CD14-positive monocyte (primary cell): Measurements from ENCODE around the gene SCAP. TPM values are rescaled to one million over a fixed set of nuclear protein-coding genes. Genes with fewer than 3 reads are reported as not detected.
A peak's percentile ranks its signal among the peaks of the same experiment; 100 is the strongest.
"Not testable (repeated sequence)": the region's sequence is repeated elsewhere in the genome, so short reads cannot be mapped to it uniquely, and the experiment has no call there.

Experiments used
- DNase-seq, 3 donors: peaks; one replicate each; pipeline ENCODE4 v3.0.0-alpha.2; 2011 to 2022
- H2AFZ ChIP-seq: 2 replicates; pipeline ENCODE4 v1.6.0; 2012; ENCODE audit warnings: mild to moderate bottlenecking, low read depth, low read length, inconsistent platforms; ENCODE audit not compliant: insufficient read depth, poor library complexity, severe bottlenecking
- H3K27ac ChIP-seq, 2 donors: 1 replicate in 1 of 2; 2 replicates in 1 of 2; pipeline ENCODE4 v1.5.1; 2012 to 2013; ENCODE audit warnings: low read length in 2 of 2, control low read depth in 1 of 2, inconsistent platforms in 1 of 2, low read depth in 1 of 2, mild to moderate bottlenecking in 1 of 2
- H3K27me3 ChIP-seq, 2 donors: one replicate each; pipeline versions ENCODE4 v1.6.0 to v1.6.1; 2011 to 2013; ENCODE audit warnings: low read length in 2 of 2; ENCODE audit not compliant: control insufficient read depth in 2 of 2, insufficient read depth in 2 of 2
- H3K36me3 ChIP-seq, 2 donors: replicated peaks in 1 of 2; 1 replicate in 1 of 2; 2 replicates in 1 of 2; pipeline versions ENCODE4 v1.5.1 to v1.6.1; 2012 to 2013; ENCODE audit warnings: low read length in 2 of 2, control low read depth in 1 of 2, inconsistent platforms in 1 of 2, mild to moderate bottlenecking in 1 of 2; ENCODE audit not compliant: insufficient read depth in 2 of 2, control insufficient read depth in 1 of 2
- H3K4me1 ChIP-seq, 2 donors: 1 replicate in 1 of 2; 2 replicates in 1 of 2; pipeline versions ENCODE4 v1.5.1 to v1.6.1; 2012 to 2013; ENCODE audit warnings: low read length in 2 of 2, control low read depth in 1 of 2, inconsistent platforms in 1 of 2, mild to moderate bottlenecking in 1 of 2, moderate library complexity in 1 of 2; ENCODE audit not compliant: insufficient read depth in 2 of 2, control insufficient read depth in 1 of 2
- H3K4me2 ChIP-seq: replicated peaks from 2 replicates; pipeline ENCODE3; 2012; ENCODE audit warnings: low read length, moderate library complexity, mild to moderate bottlenecking; ENCODE audit not compliant: poor library complexity, severe bottlenecking; ENCODE audit errors: extremely low read depth
- H3K4me3 ChIP-seq, 3 experiments: fragments of 200-600 bp in 1 of 3; sonication (generic) in 1 of 3; replicated peaks in 1 of 3; 1 replicate in 2 of 3; 2 replicates in 1 of 3; pipeline ENCODE4 v1.5.1; 2011 to 2013; ENCODE audit warnings: low read length in 3 of 3, mild to moderate bottlenecking in 3 of 3, control low read depth in 2 of 3, low read depth in 2 of 3, inconsistent platforms in 1 of 3, moderate library complexity in 1 of 3
- H3K79me2 ChIP-seq: 2 replicates; pipeline ENCODE4 v1.6.0; 2012; ENCODE audit warnings: mild to moderate bottlenecking, control low read depth, inconsistent platforms, low read length, moderate library complexity; ENCODE audit not compliant: insufficient read depth
- H3K9ac ChIP-seq: 2 replicates; pipeline ENCODE4 v1.6.0; 2017; ENCODE audit warnings: low read length, mild to moderate bottlenecking; ENCODE audit not compliant: insufficient read depth, poor library complexity, severe bottlenecking
- H3K9me3 ChIP-seq, 2 donors: replicated peaks in 1 of 2; 1 replicate in 1 of 2; 2 replicates in 1 of 2; pipeline versions ENCODE4 v1.5.1 to v1.6.1; 2012 to 2013; ENCODE audit warnings: low read length in 2 of 2, control low read depth in 1 of 2; ENCODE audit not compliant: control insufficient read depth in 1 of 2, insufficient read depth in 1 of 2
- H4K20me1 ChIP-seq: 2 replicates; pipeline ENCODE4 v1.6.0; 2012; ENCODE audit warnings: mild to moderate bottlenecking, low read length, control low read depth, moderate library complexity; ENCODE audit not compliant: insufficient read depth
- H3K27ac Mint-ChIP-seq, 7 donors: one replicate each; pipeline ENCODE4 v1.8.0; 2020; ENCODE audit warnings: mild to moderate bottlenecking in 7 of 7, mixed read lengths in 7 of 7, moderate library complexity in 6 of 7, inconsistent platforms in 2 of 7
- H3K27me3 Mint-ChIP-seq, 3 donors: one replicate each; pipeline ENCODE4 v1.8.0; 2021 to 2022; ENCODE audit warnings: low read depth in 3 of 3, mild to moderate bottlenecking in 3 of 3, mixed read lengths in 3 of 3, moderate library complexity in 3 of 3, inconsistent platforms in 1 of 3
- H3K36me3 Mint-ChIP-seq, 2 donors: one replicate each; pipeline ENCODE4 v1.8.0; 2020; ENCODE audit warnings: mixed read lengths in 2 of 2, inconsistent platforms in 1 of 2, mild to moderate bottlenecking in 1 of 2
- H3K4me1 Mint-ChIP-seq: one replicate; pipeline ENCODE4 v1.8.0; 2020; ENCODE audit warnings: mild to moderate bottlenecking, mixed read lengths
- H3K4me3 Mint-ChIP-seq, 2 donors: one replicate each; pipeline ENCODE4 v1.8.0; 2020; ENCODE audit warnings: mild to moderate bottlenecking in 2 of 2, mixed read lengths in 2 of 2, moderate library complexity in 1 of 2
- H3K9me3 Mint-ChIP-seq, 7 donors: one replicate each; pipeline ENCODE4 v1.8.0; 2020 to 2022; ENCODE audit warnings: mixed read lengths in 7 of 7, mild to moderate bottlenecking in 6 of 7, moderate library complexity in 6 of 7, inconsistent platforms in 2 of 7
- CTCF ChIP-seq: fragments of 200-600 bp; IDR thresholded peaks from one replicate; pipeline ENCODE4 v1.8.0; 2022; ENCODE audit warnings: antibody characterized with exemption, mild to moderate bottlenecking
- WGBS: methylation state at CpG from one replicate; pipeline ENCODE4 v1.1.5; 2013; ENCODE audit warnings: missing lambda C conversion rate; ENCODE audit not compliant: insufficient coverage; 5-methylcytosine and 5-hydroxymethylcytosine counted together
- intact Hi-C, 2 donors: fragments of 100-400 bp; cut with micrococcal nuclease; formaldehyde crosslinking; loops; one replicate each; pipeline versions ENCODE4 v1.15.0 to v1.15.1; 2023
- polyA plus RNA-seq, 3 donors: library from polyadenylated mRNA; depleted of rRNA in 1 of 3; unstranded in 2 of 3; stranded (reverse) in 1 of 3; fragments of 300-500 nt in 2 of 3; fragments of >200 nt in 1 of 3; fragmentation: Illumina TruSeq in 2 of 3; gene quantifications; 1 replicate in 2 of 3; 2 replicates in 1 of 3; pipeline ENCODE4 v1.2.3, GENCODE V29; 2012 to 2021

The SCAP gene
- polyA plus RNA-seq, 3 donors, result 26.3 to 27.8 (median 27.7) TPM

- peaks cover 8 to 19% (median 10%) of the 10 kb centered on the region in 7 donors for H3K9me3 Mint-ChIP-seq
- Histone ChIP-seq H3K36me3 (no peaks in the 10 kb centered on the region), H3K9ac (no peak overlapping the region), H3K79me2 (peaks cover 63% of the 10 kb centered on the region), H4K20me1 (peaks cover 81% of the 10 kb centered on the region), H3K27me3 (no peaks in the 10 kb centered on the region), H2AFZ (no peak overlapping the region), H3K9me3 (peaks cover 0 to 8% of the 10 kb centered on the region in 2 donors), H3K27ac (no peak overlapping the region), H3K4me2 (peak overlapping the region; percentile 34), H3K4me3 (no peak overlapping the region), H3K4me1 (peaks cover 32 to 37% of the 10 kb centered on the region in 2 donors)
- H3K27ac Mint-ChIP-seq, result peak overlapping the region; percentile 9 to 66 (median 52)
- no CpG with 5 or more reads among the region's 1 CpG for WGBS
- DNase-seq, result peak; percentile 39 to 72 (median 66)
- no peak overlapping the region for H3K4me3 Mint-ChIP-seq
- peaks cover 41% of the 10 kb centered on the region for H3K4me1 Mint-ChIP-seq
- intact Hi-C loops, result no loop called here
- TF ChIP-seq CTCF, result no peak
- no peaks in the 10 kb centered on the region for H3K27me3 Mint-ChIP-seq
- peaks cover 3 to 13% of the 10 kb centered on the region in 2 donors for H3K36me3 Mint-ChIP-seq
Observed at GRCh38 chr3:47464588-47464987, 11.2 kb downstream of the SCAP start.

GRCh38 chr3:47459534-47460085, 16.1 kb downstream of the SCAP start:
- H3K4me3 ChIP-seq, H3K27me3 Mint-ChIP-seq, H3K4me2 ChIP-seq, H3K27ac Mint-ChIP-seq, DNase-seq, H3K27ac ChIP-seq, H3K9ac ChIP-seq, H3K4me3 Mint-ChIP-seq, H3K36me3 ChIP-seq, H3K27me3 ChIP-seq, intact Hi-C loops, H2AFZ ChIP-seq: not testable (repeated sequence)
- peaks cover 81% of the 10 kb centered on the region for H3K79me2 ChIP-seq
- H3K9me3 ChIP-seq, result peaks cover 6 to 14% of the 10 kb centered on the region in 2 donors
- Mint-ChIP-seq H3K4me1 (peaks cover 30% of the 10 kb centered on the region), H3K9me3 (peaks cover 12 to 20% (median 15%) of the 10 kb centered on the region in 7 donors), H3K36me3 (peaks cover 8 to 14% of the 10 kb centered on the region in 2 donors)
- peaks cover 81% of the 10 kb centered on the region for H4K20me1 ChIP-seq
- 64% methylated on average over 5 of the region's 9 CpGs for WGBS
- peaks cover 13 to 19% of the 10 kb centered on the region in 2 donors for H3K4me1 ChIP-seq
